Prostate gland (tissue), 2 donors: ENCODE data around the gene RNF208. TPM values are rescaled to one million over a fixed set of nuclear protein-coding genes. Genes with fewer than 3 reads are reported as not detected.

Experiments
- DNase-seq: peaks from one replicate; pipeline ENCODE4 v3.0.0-alpha.2; 2019; ENCODE audit warnings: low spot score
- H3K27ac ChIP-seq, 2 donors: fragments of 200-600 bp; sonication (generic); 2 replicates each; pipeline ENCODE4 v1.5.1; 2017 to 2019
- H3K27me3 ChIP-seq: fragments of 200-600 bp; sonication (generic); replicated peaks from 2 replicates; pipeline ENCODE4 v1.5.1; 2019; ENCODE audit not compliant: insufficient read depth
- H3K36me3 ChIP-seq, 2 donors: fragments of 200-600 bp; sonication (generic); 1 replicate in 1 of 2; 2 replicates in 1 of 2; pipeline versions ENCODE4 v1.5.1 to v1.8.1; 2017 to 2019
- H3K4me1 ChIP-seq: fragments of 200-600 bp; sonication (generic); replicated peaks from 2 replicates; pipeline ENCODE4 v1.5.1; 2019
- H3K4me3 ChIP-seq, 2 donors: fragments of 200-600 bp; sonication (generic); 2 replicates each; pipeline ENCODE4 v1.5.1; 2017 to 2019
- H3K9me3 ChIP-seq: fragments of 200-600 bp; sonication (generic); 2 replicates; pipeline ENCODE4 v1.5.1; 2017
- POLR2A ChIP-seq: fragments of 450-650 bp; IDR thresholded peaks from one replicate; pipeline ENCODE4 v1.6.1; 2016; ENCODE audit warnings: antibody characterized with exemption, mild to moderate bottlenecking
- POLR2AphosphoS5 ChIP-seq: sonication (generic); formaldehyde crosslinking; IDR thresholded peaks from one replicate; pipeline ENCODE4 v1.6.1; 2017; ENCODE audit warnings: antibody characterized with exemption
- WGBS: methylation state at CpG from one replicate; pipeline ENCODE4 v1.1.5; 2018; 5-methylcytosine and 5-hydroxymethylcytosine counted together
- intact Hi-C: fragments of 100-400 bp; cut with DNase I; formaldehyde crosslinking; loops from one replicate; pipeline ENCODE4 v1.14.2; 2022
- total RNA-seq, 2 donors: library from RNA; depleted of rRNA; stranded (reverse); fragments of >200 nt; gene quantifications; one replicate each; pipeline ENCODE4 v1.1.0, GENCODE V29; 2016
- TF ChIP-seq, protein P1 (sequence below), 4 experiments: fragments of 200-600 bp in 2 of 4; fragments of 450-650 bp in 2 of 4; sonication (generic) in 2 of 4; IDR thresholded peaks; 1 replicate in 3 of 4; 2 replicates in 1 of 4; pipeline ENCODE4 v1.5.1; 2016 to 2019; ENCODE audit warnings: antibody characterized with exemption in 4 of 4, mild to moderate bottlenecking in 2 of 4, moderate library complexity in 2 of 4

RNF208 gene
- total RNA-seq, 2 donors from 2014 or later = 3.8 to 6.2 TPM

GRCh38 chr9:137268538-137269201, 46.6 kb upstream of the RNF208 start:
- DNase-seq = no peak
- 65% methylated on average over 19 of the region's 19 CpGs for WGBS
- no peak for TF ChIP-seq POLR2AphosphoS5
- TF ChIP-seq, protein P1, sequence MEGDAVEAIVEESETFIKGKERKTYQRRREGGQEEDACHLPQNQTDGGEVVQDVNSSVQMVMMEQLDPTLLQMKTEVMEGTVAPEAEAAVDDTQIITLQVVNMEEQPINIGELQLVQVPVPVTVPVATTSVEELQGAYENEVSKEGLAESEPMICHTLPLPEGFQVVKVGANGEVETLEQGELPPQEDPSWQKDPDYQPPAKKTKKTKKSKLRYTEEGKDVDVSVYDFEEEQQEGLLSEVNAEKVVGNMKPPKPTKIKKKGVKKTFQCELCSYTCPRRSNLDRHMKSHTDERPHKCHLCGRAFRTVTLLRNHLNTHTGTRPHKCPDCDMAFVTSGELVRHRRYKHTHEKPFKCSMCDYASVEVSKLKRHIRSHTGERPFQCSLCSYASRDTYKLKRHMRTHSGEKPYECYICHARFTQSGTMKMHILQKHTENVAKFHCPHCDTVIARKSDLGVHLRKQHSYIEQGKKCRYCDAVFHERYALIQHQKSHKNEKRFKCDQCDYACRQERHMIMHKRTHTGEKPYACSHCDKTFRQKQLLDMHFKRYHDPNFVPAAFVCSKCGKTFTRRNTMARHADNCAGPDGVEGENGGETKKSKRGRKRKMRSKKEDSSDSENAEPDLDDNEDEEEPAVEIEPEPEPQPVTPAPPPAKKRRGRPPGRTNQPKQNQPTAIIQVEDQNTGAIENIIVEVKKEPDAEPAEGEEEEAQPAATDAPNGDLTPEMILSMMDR (IDR thresholded peaks at IDR 0.05) = no peak
- Histone ChIP-seq H3K27me3 (no peaks in the 10 kb centered on the region), H3K9me3 (no peaks in the 10 kb centered on the region), H3K36me3 (peaks cover 7 to 12% of the 10 kb centered on the region in 2 donors), H3K4me3 (peak overlapping the region in 1 of 2 donors; percentile 20), H3K4me1 (peaks cover 25% of the 10 kb centered on the region), H3K27ac (peak overlapping the region; percentile 81 to 90)
- intact Hi-C loops = no loop called here

DNA sequence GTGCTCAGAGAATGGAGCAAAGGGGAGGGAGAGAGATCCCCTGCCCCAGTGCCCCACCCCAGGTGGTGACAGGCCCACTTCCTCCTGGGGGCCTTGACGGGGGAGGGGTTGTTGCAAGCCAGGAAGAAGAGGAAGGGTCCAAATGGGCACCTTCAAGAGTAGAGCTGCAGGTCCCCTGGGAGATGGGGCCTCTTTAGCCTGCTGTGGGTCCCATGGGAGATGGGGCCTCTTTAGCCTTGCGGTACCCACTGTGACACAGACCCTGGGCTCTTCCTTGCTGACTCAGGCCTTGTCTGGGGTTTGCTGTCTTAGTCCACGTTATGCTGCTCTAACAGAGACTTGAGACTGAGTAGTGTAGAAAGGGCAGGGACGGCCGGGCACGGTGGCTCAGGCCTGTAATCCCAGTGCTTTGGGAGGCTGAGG, 45.9 kb upstream of the RNF208 start:
- peaks cover 25% of the 10 kb centered on the region for H3K4me1 ChIP-seq
- 91% methylated on average over 6 of the region's 6 CpGs for WGBS
- intact Hi-C loops = no loop called here
- no peaks in the 10 kb centered on the region for H3K9me3 ChIP-seq
- no peak for DNase-seq
- no peaks in the 10 kb centered on the region for H3K27me3 ChIP-seq
- H3K4me3 ChIP-seq = no peak overlapping the region
- peak overlapping the region; percentile 81 to 90 for H3K27ac ChIP-seq
- peaks cover 7 to 10% of the 10 kb centered on the region in 2 donors for H3K36me3 ChIP-seq
- TF ChIP-seq POLR2AphosphoS5 (no peak), POLR2A (no peak)
- TF ChIP-seq, protein P1 (IDR thresholded peaks at IDR 0.05) = no peak

DNA sequence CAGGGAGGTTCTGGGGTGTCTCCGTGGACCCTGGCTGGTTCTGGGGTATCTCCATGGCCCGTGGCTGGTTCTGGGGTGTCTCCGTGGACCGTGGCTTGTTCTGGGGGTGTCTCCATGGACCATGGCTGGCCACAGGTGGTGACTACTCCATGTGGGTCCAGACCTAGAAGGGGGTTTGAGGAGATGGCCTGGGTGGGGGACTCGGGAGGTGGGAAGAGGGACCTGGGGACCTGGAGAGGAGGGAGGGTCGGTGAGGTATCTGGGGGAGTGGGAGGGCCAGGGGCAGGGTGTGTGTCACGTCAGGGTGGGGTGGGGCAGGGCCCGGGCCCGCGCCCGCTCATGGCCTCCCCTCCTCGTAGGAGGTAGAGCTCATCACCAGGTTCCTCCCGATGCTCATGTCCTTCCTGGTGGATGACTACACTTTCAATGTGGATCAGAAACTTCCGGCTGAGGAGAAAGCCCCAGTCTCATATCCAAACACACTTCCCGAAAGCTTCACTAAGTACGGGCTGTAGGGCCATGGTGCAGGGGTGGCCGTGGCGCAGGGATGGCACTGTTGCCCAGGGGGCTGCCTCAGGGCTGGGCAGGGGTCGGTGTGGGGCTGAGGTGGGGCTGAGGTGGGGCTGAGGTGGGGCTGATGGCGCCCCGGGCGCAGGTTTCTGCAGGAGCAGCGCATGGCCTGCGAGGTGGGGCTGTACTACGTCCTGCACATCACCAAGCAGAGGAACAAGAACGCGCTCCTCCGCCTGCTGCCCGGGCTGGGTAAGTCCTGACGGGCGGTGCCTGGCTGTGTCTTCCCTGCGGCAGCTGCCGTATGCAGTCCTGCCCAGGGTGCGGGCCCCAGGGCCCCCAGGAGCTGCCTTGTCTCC, 44.8 kb upstream of the RNF208 start:
- intact Hi-C loops = no loop called here
- TF ChIP-seq, protein P1 (IDR thresholded peaks at IDR 0.05) = no peak
- TF ChIP-seq POLR2A = no peak
- peaks cover 25% of the 10 kb centered on the region for H3K4me1 ChIP-seq
- DNase-seq = no peak
- no peak overlapping the region for H3K4me3 ChIP-seq
- H3K9me3 ChIP-seq = no peaks in the 10 kb centered on the region
- WGBS = 90% methylated on average over 34 of the region's 34 CpGs
- peaks cover 0 to 7% of the 10 kb centered on the region in 2 donors for H3K36me3 ChIP-seq
- peak overlapping the region in 1 of 2 donors; percentile 40 for H3K27ac ChIP-seq
- no peaks in the 10 kb centered on the region for H3K27me3 ChIP-seq

- no peak overlapping the region for H3K4me3 ChIP-seq
- 85% methylated on average over 14 of the region's 15 CpGs for WGBS
- peak overlapping the region in 1 of 2 donors; percentile 40 for H3K27ac ChIP-seq
- intact Hi-C loops = no loop called here
- TF ChIP-seq POLR2A (no peak), POLR2AphosphoS5 (no peak)
- TF ChIP-seq, protein P1 (IDR thresholded peaks at IDR 0.05) = no peak
- peaks cover 22% of the 10 kb centered on the region for H3K4me1 ChIP-seq
- H3K27me3 ChIP-seq = no peaks in the 10 kb centered on the region
- no peak for DNase-seq
- peaks cover 0 to 7% of the 10 kb centered on the region in 2 donors for H3K36me3 ChIP-seq
- no peaks in the 10 kb centered on the region for H3K9me3 ChIP-seq
Measured at GRCh38 chr9:137266162-137266527, 44.1 kb upstream of the RNF208 start.
